Cardiac muscle cell (in vitro differentiated cells and primary cell): ENCODE measurements around the gene NANS. TPM values are rescaled to one million over a fixed set of nuclear protein-coding genes. Genes with fewer than 3 reads are reported as not detected.
A peak's percentile ranks its signal among the peaks of the same experiment; 100 is the strongest.

ENCODE experiments used
- DNase-seq, 2 donors: peaks; one replicate each; pipeline versions ENCODE4 v3.0.0 to v3.0.0-alpha.2; 2010 to 2017; ENCODE audit warnings: low read depth in 1 of 2, low spot score in 1 of 2
- H3K27ac ChIP-seq: fragments of 200-600 bp; sonication (generic); 2 replicates; pipeline ENCODE4 v1.5.1; 2016
- H3K27me3 ChIP-seq: fragments of 200-600 bp; sonication (generic); 2 replicates; pipeline ENCODE4 v1.6.0; 2016; ENCODE audit warnings: control low read depth
- H3K36me3 ChIP-seq: fragments of 200-600 bp; sonication (generic); 2 replicates; pipeline ENCODE4 v1.5.1; 2016; ENCODE audit warnings: control low read depth
- H3K4me1 ChIP-seq: fragments of 200-600 bp; sonication (generic); 2 replicates; pipeline ENCODE4 v1.8.1; 2017; ENCODE audit warnings: low read depth, mild to moderate bottlenecking, mixed run types
- H3K4me3 ChIP-seq: fragments of 200-600 bp; sonication (generic); 2 replicates; pipeline ENCODE4 v1.5.1; 2016; ENCODE audit warnings: mild to moderate bottlenecking
- H3K9me3 ChIP-seq: fragments of 200-600 bp; sonication (generic); 2 replicates; pipeline ENCODE4 v1.5.1; 2017; ENCODE audit warnings: low read depth, mild to moderate bottlenecking, control low read depth
- CTCF ChIP-seq: IDR thresholded peaks from 2 replicates; pipeline ENCODE4 v1.5.1; 2012; ENCODE audit warnings: low read depth, mild to moderate bottlenecking, low read length
- polyA plus RNA-seq: library from polyadenylated mRNA; unstranded; fragments of >200 nt; fragmentation: Nextera tagmentation; extraction: Ambion mirVana; gene quantifications from 2 replicates; pipeline ENCODE4 v1.2.1, GENCODE V29; 2016
- total RNA-seq: library from RNA; depleted of rRNA; stranded (reverse); fragments of >200 nt; gene quantifications from 2 replicates; pipeline ENCODE4 v1.2.3, GENCODE V29; 2016

Gene NANS
- total and polyA plus RNA-seq, 2 experiments from 2014 or later = 49.4 to 95.4 TPM

GRCh38 chr9:98084396-98084795 lies 27.9 kb downstream of the NANS start:
- peaks cover 16% of the 10 kb centered on the region for H3K4me1 ChIP-seq
- TF ChIP-seq CTCF = no peak
- no peaks in the 10 kb centered on the region for H3K27me3 ChIP-seq
- H3K4me3 ChIP-seq = no peak overlapping the region
- peak in 1 of 2 donors; percentile 50 for DNase-seq
- H3K27ac ChIP-seq = no peak overlapping the region
- no peaks in the 10 kb centered on the region for H3K9me3 ChIP-seq
- H3K36me3 ChIP-seq = peaks cover 8% of the 10 kb centered on the region

- no peaks in the 10 kb centered on the region for H3K9me3 ChIP-seq
- no peak for DNase-seq
- H3K27me3 ChIP-seq = peaks cover 2% of the 10 kb centered on the region
- H3K4me3 ChIP-seq = no peak overlapping the region
- peaks cover 16% of the 10 kb centered on the region for H3K4me1 ChIP-seq
- H3K27ac ChIP-seq = peak overlapping the region; percentile 74
- no peak for TF ChIP-seq CTCF
- peaks cover 8% of the 10 kb centered on the region for H3K36me3 ChIP-seq
These were observed 28.5 kb downstream of the NANS start for GRCh38 chr9:98085058-98085457.

GRCh38 chr9:98085944-98086343 lies 29.4 kb downstream of the NANS start:
- DNase-seq = peak in 1 of 2 donors; percentile 65
- peak overlapping the region; percentile 74 for H3K27ac ChIP-seq
- no peak for TF ChIP-seq CTCF

GRCh38 chr9:98086461-98086860 lies 29.9 kb downstream of the NANS start:
- TF ChIP-seq CTCF = no peak
- no peaks in the 10 kb centered on the region for H3K9me3 ChIP-seq
- peaks cover 2% of the 10 kb centered on the region for H3K27me3 ChIP-seq
- no peak for DNase-seq
- H3K27ac ChIP-seq = peak overlapping the region; percentile 74
- peaks cover 5% of the 10 kb centered on the region for H3K36me3 ChIP-seq
- no peak overlapping the region for H3K4me3 ChIP-seq
- H3K4me1 ChIP-seq = peaks cover 16% of the 10 kb centered on the region

More at GRCh38 chr9:98085944-98086343, 29.4 kb downstream of the NANS start:
- H3K27me3 ChIP-seq = peaks cover 2% of the 10 kb centered on the region
- H3K9me3 ChIP-seq = no peaks in the 10 kb centered on the region
- H3K4me3 ChIP-seq = no peak overlapping the region
- peaks cover 8% of the 10 kb centered on the region for H3K36me3 ChIP-seq
- H3K4me1 ChIP-seq = peaks cover 16% of the 10 kb centered on the region

- H3K36me3 ChIP-seq = no peaks in the 10 kb centered on the region
- H3K27me3 ChIP-seq = peaks cover 2% of the 10 kb centered on the region
- TF ChIP-seq CTCF = no peak
- no peak overlapping the region for H3K27ac ChIP-seq
- DNase-seq = peak; percentile 55 to 81
- peaks cover 16% of the 10 kb centered on the region for H3K4me1 ChIP-seq
- H3K9me3 ChIP-seq = no peaks in the 10 kb centered on the region
- no peak overlapping the region for H3K4me3 ChIP-seq
These were observed 31.2 kb downstream of the NANS start for GRCh38 chr9:98087420-98088354.
